Stimulated activated CD8-positive, alpha-beta memory T cell treated with anti-CD3 and anti-CD28 coated beads, Interleukin-15, amount 100 ng/mL, for 24 hours (primary cell): ENCODE data around the gene PDZD2.

ENCODE experiments used
- DNase-seq: peaks from one replicate; pipeline ENCODE4 v3.0.0-alpha.2; 2020; ENCODE audit warnings: low read depth

PDZD2 gene

DNA sequence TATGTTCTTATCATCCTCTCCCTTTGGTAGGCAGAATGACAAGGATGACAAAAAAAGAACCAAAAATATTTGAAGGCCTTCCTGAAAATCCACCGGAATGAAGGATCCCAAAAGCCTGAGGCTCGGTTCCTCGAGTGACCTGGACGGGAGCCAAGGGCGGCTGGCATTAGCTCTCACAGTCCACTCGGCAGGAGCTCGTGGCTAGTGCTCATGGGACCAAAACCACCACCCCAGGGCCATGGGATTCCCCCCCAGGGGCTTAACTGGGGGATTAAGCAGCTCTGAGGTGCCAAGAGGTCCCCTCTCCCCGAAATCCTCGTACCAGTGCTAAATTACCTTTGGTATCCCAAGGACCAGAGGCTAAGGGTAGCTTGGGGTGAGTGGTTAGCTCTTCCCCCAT, 586 bp upstream of the PDZD2 start:
- DNase-seq, result no peak

DNA sequence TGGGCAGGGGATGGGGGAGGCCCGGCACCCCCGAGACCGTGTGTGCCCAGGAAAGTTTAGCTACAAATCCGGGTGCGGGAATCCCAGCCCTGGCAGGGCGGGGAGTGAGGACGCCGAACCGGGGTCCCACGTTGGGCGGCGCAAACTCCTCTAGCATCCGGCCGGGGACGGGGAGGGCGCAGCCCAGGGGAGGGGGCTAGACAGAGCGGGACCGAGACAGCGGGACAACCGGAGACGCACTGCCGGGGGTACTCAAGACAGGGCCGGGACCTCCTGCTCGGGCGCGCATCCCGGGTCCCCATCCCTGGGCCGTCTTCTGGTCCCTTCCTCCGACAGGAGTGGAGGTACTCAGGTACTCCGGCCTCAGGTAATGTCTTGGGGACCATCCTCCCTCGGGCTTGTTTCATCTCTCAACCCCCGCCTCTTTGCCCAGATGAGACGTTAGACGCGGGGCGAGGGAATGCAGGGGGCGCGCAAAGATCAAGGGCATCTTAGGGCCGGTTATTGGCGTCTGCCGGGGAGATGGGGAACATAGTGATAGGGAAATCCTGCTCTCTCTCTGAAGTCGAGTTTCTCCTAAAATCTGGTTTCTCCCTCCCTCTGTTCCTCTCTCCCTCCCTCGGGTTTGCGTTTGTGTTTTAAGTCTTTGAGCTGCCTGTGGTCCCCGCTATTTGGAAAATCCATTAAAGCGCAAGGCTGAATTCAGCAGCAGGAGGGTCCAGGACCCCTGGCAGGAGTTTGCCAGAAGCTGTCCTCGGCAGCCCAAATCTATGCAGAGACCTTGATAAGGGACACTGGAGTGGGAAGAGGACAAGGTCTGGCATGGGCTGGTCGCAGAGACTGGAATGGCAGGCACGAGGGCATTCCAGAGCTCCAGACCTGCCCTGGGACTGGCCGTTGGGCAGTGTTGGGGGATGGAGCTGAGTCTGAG, 815 bp downstream of the PDZD2 start:
- no peak for DNase-seq

DNA sequence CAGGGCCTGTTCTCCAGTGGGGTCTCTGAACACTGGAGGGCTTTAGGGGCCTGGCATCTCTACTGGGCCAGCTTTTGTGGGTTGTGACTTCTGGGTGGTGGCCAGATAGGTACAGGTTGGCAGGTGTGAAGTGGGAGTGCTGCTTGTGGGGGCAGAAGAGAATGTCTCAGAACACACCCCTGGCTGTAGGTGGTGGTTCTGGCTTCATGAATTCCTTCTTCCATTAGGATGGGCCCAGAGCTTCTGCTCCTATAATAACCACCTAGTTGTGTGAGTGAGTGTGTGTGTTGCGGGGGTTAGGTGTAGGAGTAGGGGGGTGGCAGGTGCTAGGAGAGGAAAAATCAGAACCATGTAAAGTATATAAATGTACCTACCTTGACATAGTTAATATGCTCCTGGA, 1.6 kb downstream of the PDZD2 start:
- no peak for DNase-seq

DNA sequence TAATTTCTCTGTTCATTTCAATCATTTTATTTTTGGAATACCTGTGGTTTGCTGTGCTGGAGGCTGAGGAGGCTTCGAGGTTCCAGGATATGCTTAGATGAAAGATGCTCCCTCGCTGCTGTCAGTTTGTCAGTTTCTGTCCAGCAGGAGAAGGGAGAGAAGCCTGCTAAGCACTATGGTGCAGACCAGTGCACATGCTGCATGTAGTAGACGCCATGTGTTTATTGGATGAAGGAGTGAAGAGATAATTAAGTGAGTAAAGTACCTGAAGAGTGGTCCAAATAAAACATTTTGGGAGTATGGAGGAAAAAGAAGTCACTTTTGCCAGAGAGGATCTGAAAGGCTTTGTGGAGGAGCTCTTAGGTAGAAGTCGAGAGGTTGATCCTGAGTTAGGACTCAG, 2.1 kb downstream of the PDZD2 start:
- DNase-seq, result no peak

DNA sequence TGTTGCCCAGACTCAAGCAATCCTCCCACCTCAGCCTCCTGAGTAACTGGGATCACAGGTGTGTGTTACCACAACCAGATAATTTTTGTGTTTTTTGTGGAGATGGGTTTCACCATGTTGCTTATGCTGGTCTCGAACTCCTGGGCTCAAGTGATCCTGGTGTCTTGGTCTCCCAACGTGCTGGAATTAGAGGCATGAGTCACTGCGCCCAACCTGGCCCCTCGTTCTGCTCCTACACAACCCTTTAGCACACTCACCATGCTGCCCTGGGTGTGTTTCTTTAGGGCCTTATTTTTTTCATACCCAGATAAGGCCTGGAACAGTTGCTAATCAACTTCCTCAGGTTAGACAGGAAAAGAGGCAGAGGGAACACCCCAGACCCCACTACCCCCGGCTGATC, 2.6 kb downstream of the PDZD2 start:
- DNase-seq, result no peak

DNA sequence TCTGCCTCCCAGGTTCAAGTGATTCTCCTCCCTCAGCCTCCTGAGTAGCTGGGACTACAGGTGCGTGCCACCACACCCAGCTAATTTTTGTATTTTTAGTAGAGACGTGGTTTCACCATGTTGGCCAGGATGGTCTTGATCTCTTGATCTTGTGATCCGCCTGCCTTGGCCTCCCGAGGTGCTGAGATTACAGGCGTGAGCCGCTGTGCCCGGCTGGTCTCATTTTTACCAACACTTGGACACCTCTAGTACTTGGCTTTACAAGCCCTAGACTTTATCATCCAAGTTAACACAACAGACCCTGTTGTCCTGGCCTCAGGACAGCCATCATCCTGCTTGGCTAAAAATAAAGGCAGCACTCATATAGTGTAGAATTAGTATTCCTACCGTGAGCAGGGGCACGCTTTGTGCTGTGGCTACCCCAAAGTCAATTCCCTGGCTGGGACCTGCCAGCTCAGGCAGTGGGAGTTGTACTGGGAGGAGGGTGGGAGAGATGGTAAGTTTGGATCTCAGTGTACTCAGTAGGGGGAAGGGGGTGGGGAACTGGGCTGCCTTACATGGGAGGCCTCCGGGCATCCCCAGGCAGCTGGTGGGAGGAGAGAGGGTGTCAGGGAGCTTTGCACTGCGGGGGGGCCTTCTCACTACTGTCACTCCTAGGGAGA, 6.6 kb downstream of the PDZD2 start:
- DNase-seq, result no peak

DNA sequence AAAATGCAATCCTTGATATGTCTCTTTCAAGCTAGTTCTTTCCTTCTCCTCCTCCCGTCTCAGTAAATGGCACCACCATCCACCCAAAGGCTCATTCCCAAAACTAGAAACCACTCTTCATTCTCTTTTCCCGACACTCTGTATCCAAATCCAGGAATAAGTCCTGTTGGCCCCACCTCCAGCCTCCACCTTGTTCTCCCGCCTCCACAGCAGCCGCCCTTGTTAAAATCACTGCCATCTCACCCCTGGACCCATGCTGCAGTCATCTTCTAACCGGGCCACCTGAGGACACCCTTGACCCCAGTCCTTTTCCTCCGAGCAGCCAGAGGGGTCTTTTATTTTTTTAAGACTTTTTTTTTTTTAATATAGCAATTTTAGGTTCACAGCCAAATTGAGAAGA, 9.4 kb downstream of the PDZD2 start:
- no peak for DNase-seq

DNA sequence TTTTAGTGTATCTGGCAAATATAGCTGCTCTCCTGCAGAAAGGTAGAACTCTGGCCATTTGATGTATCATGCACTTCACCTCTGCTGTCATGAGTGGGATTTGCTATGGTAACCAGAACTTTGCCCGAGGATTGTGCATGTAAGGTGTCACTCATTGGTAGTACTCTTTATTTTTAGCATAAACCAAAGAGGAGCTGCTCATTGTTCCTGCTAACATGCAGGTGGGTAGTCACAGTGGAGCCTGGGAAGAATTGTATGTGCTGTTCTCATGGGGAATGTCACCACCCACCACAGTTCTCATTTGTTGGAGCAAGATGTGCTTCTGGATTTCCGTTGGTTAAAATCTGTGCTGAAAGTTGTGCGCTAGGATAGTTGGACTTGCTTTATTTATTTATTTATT, 12.3 kb downstream of the PDZD2 start:
- no peak for DNase-seq

DNA sequence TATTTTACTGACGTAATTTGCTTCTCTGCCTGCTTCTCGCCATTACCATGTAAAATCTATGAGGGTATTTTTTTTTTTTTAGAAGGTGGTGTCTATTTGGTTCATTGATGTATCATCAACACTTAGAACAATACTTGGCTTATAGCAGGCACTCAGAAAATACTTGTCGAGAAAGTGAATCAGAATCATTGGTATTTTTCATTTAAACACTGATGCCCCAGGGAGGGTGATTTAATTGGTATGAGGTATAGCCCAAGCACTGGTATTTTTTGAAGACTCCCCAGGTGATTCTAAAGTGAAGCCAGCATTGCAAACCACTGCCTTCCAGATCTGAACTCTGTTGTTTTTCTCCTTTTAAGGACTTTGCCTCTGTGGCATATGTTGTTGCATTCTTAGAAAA, 16.6 kb downstream of the PDZD2 start:
- no peak for DNase-seq

DNA sequence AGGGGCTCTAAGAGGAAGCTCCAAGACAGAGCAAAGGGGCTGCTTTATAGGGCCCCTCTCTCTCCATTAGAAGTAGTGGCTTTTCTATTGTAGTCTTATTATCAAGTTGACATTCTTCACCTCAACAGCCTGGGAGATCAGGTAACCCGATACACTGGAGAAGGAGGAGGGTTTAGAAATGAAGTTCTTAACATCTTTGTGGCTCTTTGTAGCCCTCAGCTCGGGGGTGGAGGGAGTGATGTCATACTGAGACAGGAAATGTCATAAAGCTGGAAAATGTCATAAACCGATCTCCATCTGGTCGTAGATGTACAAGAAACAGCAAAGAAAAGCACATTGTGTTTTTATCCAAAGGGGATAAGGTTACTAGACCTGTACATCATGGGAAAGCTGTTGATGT, 17.9 kb downstream of the PDZD2 start:
- no peak for DNase-seq

DNA sequence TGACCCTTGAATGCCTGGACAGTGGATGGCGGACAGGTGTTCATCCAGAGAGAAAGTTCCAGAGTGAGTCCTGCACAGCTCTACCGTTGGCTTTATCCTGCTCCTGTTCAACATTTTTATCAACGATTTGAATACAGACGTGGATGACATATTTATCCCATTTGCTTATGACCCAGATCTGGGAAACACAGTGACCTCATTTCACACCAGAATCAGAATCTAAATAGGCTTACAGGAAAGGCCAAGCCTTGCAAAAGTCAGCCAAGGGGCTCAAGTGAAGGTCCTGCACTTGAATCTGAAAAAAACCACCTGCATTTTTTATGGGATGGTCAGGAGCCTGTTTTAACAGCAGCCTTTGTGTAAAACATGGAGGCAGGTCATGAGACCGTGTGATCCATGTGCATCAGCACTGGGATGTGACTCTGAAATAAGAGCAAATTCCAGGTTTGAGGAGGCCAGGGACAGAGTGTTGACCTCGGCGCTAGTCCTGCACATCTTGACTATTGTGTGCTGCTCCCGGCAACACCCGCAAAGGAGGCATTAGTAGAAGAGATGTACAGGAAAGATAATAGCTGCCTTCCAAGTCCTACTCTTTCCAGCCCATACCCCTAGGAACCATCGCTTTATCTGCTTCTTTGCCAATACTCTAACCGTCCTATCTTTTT, 18.5 kb downstream of the PDZD2 start:
- no peak for DNase-seq

DNA sequence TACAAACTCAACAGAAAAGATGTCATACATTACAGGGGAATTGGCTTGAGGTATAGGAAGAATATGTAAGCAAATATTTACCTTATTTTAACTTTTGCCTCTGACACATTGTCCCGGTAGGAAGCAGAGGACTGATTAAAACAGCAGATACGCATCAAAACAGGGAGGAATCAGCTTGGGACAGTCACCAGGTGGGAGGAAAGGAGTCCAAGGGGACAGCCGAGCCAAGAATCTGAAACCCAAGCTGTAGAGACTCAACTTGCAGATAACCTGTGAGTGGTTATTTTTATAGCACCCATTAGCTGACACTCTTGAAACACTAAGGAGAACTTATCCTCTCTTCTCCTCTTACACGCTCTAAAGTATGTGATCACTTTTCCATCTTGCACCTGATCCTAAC, 22.3 kb downstream of the PDZD2 start:
- DNase-seq, result no peak

DNA sequence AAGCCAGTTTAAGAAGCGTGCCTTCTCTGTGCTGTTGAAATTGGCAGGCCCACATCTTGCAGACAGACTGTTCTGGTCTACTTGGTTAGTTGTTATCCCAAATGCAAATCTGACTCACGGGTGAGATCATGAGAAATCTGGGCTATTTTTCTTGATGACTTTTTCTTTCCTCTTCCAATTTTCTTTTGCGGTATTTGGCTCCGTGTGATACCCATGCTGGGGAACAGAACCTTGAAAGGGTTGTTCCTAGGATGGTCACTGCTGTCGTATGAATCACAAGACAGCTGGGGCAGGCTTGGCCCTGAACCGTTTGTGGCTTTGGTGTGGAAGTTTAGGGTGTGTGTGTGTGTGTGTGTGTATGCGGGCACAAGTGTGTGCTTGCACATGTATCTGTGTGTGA, 24.6 kb downstream of the PDZD2 start:
- no peak for DNase-seq

DNA sequence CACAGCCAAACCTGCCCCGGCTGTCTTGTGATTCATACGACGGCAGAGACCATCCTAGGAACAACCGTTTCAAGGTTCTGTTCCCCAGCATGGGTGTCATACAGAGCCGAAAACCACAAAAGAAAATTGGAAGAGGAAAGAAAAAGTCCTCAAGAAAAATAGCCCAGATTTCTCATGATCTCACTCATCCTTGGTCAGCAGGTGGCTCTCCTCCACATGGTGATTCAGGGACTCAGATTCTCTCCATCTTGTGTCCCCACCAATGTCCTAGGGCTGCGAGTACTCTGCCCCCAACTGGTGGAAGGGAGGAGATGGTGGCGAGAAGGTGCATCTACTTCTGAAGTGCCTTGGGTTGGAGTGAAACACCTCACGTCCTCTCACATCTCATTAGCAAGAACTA, 25.6 kb downstream of the PDZD2 start:
- DNase-seq, result no peak

DNA sequence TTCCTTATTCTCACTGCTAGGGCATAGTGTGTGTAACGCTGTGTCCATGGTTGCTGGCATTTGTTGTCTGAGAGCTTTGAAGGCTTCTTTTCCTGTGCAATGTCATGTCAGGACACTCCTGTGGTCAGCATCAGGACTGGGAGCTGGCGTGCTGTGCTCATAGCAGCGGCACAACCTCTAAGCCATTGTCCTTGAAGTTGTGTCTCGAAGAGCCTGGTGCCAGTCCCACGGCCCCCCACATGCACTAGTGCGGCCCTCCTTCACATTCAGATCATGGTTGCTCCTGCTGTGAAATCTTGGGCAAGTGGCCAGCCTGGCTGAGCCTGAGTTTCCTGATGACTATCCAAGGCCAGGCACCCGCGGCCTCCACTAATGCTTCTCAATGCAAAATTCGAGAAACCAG, 32.4 kb downstream of the PDZD2 start:
- no peak for DNase-seq

DNA sequence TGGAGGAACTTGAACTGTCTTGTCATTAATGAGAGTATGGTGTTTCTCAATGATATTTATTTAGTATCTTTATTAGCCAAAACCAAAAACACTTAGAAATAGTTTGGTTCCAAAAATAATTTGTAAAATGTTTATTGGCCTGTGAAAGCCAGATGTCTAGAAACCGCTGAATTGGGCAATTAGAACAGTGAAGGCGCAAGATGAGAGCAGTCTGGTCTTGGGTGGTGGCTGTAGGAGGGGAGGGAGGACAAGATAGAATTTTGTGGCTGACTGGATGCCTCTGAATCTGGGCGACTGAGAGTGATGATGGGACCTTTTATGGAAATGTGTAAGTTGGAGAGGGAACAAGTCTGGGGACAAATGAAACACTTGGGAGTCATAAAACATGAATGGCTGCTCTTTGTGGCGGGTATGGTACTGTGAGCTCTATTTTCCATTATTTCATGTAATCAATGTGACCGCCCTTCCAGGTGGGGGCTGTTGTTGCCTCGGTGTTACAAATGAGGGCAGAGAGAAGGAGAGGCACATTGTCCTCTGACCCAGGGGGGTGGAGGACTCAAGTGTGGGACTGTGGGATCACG, 35.5 kb downstream of the PDZD2 start:
- DNase-seq, result no peak

DNA sequence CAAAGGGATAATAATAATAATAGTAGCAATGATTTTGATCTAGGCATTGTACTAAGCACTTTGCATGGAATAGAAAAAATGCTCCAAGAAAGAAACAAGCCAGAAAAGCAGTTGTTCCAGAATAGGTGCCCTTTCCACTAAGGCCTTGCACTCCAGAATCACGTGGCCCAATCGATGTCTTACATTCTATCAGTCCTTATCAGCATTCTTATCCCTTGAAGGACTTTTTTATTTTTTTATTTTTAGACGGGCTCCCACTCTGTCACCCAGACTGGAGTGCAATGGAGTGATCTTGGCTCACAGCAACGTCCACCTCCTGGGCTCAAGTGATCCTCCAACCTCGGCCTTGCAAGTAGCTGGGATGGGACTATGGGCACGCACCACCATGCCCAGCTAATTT, 36.5 kb downstream of the PDZD2 start:
- no peak for DNase-seq

DNA sequence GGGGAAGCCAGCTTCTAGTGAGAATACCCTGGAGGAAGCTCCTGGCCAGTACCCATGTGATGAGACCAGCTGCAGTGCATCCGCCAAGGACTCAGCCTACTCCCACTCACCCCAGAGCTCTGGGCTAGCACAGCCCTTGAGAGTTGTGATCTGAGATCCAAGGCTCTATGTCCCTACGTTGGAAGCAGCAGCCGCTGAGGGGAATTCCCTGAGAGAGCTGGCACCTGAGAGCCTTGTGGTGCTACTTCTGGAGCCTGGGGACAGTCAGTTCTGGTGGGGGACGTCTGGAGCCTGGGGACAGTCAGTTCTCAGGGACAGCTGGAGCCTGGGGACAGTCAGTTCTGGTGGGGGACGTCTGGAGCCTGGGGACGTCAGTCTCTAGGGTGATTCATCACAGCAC, 39.2 kb downstream of the PDZD2 start:
- no peak for DNase-seq

DNA sequence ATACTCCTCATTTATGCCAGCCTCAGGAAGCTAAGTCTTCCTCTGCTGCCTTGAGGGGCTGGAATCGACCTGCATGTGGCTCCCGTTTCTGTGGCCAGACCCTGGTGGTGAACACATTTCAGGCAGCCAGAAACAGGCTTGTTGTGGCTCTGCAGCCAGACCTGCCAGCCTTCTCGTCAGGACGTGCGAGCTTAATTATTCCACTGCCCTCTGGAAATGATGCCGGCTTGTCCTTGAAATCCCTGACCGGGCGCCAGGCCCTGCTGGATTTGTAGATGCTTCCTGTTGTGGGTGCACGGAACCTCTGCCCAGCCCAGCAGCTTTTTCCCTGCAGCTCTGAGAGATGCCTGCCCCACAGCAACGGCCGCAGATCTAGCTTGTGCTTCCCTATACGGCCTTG, 41.6 kb downstream of the PDZD2 start:
- no peak for DNase-seq

DNA sequence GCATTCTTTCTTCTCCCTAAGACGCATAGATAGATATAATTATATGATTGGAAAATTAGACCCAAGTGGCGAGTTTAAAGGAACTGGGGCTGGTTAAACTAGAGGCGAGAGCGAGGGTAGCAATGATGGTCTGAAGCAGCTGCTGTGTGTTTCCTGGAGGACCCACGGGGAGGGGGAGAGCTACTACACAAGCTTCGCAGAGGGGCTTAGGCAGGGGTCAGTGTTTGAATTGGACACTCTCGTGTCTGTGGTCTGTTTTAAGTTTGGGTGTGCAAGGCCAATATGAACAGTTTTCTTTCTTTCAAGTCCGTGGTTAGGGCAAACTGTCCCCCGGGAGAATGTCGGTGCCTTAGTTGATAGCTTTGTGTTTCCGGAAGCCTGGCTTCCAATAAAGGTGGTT, 43.1 kb downstream of the PDZD2 start:
- no peak for DNase-seq

DNA sequence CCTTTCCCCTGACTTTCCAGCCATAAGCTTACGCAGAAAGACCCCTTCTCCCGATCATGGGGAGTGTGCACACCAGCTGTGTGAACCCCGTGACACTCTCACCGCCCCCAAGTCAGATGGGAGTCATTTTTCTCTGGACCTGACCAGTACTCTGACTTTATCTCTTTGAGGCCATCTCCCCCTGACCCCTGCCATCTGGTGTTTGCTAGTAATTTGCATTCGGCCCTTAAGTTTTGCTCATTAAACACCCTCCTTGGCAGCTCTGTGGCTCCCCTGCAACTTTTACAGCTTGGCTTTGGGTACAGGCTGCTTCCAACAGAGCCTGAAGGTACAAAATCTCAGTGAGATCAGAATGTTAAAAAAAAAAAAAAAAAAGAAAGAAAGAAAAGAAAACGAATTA, 43.9 kb downstream of the PDZD2 start:
- no peak for DNase-seq

DNA sequence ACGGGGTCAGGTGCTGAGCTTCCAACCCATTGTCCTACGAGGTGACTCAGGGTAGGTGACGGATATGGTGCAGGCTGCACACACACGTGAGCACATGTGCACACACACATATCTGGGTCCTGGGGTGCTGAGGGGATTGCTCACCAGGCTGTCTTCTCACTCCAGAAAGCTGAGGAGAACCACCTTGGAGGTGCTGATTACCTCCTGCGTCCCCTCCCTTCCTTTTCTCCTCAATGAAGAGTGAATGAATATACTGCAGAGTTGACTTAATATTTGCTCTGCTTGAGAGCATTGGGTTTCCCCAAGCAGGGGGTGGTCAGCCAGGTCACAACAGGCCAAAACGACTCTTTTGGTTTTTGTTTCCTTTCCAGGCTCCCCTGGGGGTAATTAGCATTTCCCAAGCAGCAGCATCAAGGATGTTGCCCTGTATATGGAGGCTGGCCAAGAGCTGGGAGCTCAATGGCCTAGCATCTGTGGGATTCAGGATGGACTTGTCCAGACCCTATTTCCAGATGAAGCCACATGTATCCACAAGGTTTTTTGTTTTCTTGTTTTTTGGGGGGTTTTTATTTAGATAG, 49.7 kb downstream of the PDZD2 start:
- no peak for DNase-seq
